ENCODE measurements around the gene KCP. TPM values are rescaled to one million over a fixed set of nuclear protein-coding genes. Genes with fewer than 3 reads are reported as not detected.

The KCP gene
- total and polyA plus RNA-seq, 2 of the 13 experiments (the other 11 are each of a cell fraction or from before 2014, with no cell fraction given): 0.37 to 1.0 TPM

DNA sequence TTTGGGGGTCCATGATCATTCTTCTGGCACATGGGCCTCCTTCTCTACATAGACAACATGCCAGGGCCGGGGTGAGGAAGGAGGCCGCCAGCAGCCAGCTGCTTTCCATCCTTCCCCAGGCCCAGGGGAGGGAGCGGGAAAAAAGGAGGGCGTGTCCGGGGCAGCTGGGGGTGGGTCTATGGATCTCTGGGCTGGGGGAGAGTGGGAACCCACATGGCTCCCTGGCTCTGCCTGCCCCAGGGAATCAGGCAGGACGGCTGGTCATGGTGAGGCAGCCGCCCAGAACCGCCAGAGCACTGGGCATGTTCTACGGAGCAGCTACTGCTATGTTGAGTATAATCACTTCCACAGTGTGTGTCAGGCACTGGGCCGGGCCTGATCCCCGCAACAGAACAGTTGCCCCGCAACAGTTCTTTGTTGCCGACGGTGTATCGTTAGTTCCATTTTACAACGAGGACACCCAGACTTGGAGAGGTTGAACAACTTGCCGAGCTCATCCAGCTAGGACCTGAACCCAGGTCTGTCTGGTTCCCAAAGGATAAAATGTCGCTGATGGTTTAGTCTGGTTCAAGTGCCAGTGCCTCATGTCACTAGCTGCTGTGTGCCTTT is 20.8 kb upstream of the KCP start:
- Histone ChIP-seq H3K27ac (ENCODE audit: extremely low read length, insufficient read depth, low read length) (no peak overlapping the region), H3K27me3 (ENCODE audit: control insufficient read depth in 1 of 2, insufficient read depth in 2 of 2, low read length in 2 of 2) (peaks cover 9 to 44% of the 10 kb centered on the region in 2 experiments), H3K9ac (ENCODE audit: insufficient read depth, low read depth, low read length) (no peak overlapping the region), H3K79me2 (ENCODE audit: insufficient read depth, low read length) (no peaks in the 10 kb centered on the region), H2AFZ (ENCODE audit: low read length) (no peak overlapping the region), H3K4me2 (ENCODE audit: low read depth, low read length) (no peak overlapping the region), H3K4me1 (ENCODE audit: insufficient read depth, low read length) (peaks cover 35% of the 10 kb centered on the region), H4K20me1 (ENCODE audit: insufficient read depth, low read length) (no peaks in the 10 kb centered on the region), H3K4me3 (replicated peaks in 1 of 3; ENCODE audit: insufficient read depth in 1 of 3, low read depth in 2 of 3, low read length in 3 of 3) (no peak overlapping the region), H3K9me3 (ENCODE audit: low read length) (no peaks in the 10 kb centered on the region), H3K36me3 (replicated peaks in 1 of 2; ENCODE audit: control insufficient read depth in 1 of 2, insufficient read depth in 2 of 2, low read length in 2 of 2) (no peaks in the 10 kb centered on the region)
- ATAC-seq (no peak), FAIRE-seq (no peak), DNase-seq (ENCODE audit: low spot score) (no peak)
- WGBS (ENCODE audit: low lambda C conversion rate): 82% methylated on average over 10 of the region's 18 CpGs
- POLR2A ChIA-PET: no interaction called here
- intact Hi-C loops (cut with micrococcal nuclease; ENCODE audit: unreplicated experiment) (no loop called here), in situ Hi-C loops (cut with HindIII; ENCODE audit: extremely low pct_ligation_motif_present, low pct_unique_long_range_greater_than_20kb) (no loop called here)
- CTCF ChIA-PET (ENCODE audit: low intra/inter-chr PET ratio, low total read pairs): no interaction called here
- BruUV-seq (replicated peaks): no TSS peak
- TF ChIP-seq ZNF354B (CRISPR knock-in tag; IDR thresholded peaks at IDR 0.05) (no peak), REL (CRISPR knock-in tag; conservative IDR thresholded peaks at IDR 0.05) (no peak), ZNF781 (CRISPR knock-in tag; IDR thresholded peaks at IDR 0.05; ENCODE audit: borderline replicate concordance, not compliant biosample characterization) (no peak), TBX3 (IDR thresholded peaks at IDR 0.05; ENCODE audit: borderline replicate concordance) (no peak), ZNF3 (CRISPR knock-in tag; IDR thresholded peaks at IDR 0.05) (no peak), SRSF1 (optimal IDR thresholded peaks at IDR 0.05; ENCODE audit: low read depth, low read length) (no peak), XBP1 (CRISPR knock-in tag; IDR thresholded peaks at IDR 0.05) (no peak), MIER3 (CRISPR knock-in tag; IDR thresholded peaks at IDR 0.05; ENCODE audit: borderline replicate concordance) (no peak)
- TF ChIP-seq, protein P1, sequence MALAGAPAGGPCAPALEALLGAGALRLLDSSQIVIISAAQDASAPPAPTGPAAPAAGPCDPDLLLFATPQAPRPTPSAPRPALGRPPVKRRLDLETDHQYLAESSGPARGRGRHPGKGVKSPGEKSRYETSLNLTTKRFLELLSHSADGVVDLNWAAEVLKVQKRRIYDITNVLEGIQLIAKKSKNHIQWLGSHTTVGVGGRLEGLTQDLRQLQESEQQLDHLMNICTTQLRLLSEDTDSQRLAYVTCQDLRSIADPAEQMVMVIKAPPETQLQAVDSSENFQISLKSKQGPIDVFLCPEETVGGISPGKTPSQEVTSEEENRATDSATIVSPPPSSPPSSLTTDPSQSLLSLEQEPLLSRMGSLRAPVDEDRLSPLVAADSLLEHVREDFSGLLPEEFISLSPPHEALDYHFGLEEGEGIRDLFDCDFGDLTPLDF (CRISPR knock-in tag; IDR thresholded peaks at IDR 0.05): no peak
- TF ChIP-seq, protein P2, sequence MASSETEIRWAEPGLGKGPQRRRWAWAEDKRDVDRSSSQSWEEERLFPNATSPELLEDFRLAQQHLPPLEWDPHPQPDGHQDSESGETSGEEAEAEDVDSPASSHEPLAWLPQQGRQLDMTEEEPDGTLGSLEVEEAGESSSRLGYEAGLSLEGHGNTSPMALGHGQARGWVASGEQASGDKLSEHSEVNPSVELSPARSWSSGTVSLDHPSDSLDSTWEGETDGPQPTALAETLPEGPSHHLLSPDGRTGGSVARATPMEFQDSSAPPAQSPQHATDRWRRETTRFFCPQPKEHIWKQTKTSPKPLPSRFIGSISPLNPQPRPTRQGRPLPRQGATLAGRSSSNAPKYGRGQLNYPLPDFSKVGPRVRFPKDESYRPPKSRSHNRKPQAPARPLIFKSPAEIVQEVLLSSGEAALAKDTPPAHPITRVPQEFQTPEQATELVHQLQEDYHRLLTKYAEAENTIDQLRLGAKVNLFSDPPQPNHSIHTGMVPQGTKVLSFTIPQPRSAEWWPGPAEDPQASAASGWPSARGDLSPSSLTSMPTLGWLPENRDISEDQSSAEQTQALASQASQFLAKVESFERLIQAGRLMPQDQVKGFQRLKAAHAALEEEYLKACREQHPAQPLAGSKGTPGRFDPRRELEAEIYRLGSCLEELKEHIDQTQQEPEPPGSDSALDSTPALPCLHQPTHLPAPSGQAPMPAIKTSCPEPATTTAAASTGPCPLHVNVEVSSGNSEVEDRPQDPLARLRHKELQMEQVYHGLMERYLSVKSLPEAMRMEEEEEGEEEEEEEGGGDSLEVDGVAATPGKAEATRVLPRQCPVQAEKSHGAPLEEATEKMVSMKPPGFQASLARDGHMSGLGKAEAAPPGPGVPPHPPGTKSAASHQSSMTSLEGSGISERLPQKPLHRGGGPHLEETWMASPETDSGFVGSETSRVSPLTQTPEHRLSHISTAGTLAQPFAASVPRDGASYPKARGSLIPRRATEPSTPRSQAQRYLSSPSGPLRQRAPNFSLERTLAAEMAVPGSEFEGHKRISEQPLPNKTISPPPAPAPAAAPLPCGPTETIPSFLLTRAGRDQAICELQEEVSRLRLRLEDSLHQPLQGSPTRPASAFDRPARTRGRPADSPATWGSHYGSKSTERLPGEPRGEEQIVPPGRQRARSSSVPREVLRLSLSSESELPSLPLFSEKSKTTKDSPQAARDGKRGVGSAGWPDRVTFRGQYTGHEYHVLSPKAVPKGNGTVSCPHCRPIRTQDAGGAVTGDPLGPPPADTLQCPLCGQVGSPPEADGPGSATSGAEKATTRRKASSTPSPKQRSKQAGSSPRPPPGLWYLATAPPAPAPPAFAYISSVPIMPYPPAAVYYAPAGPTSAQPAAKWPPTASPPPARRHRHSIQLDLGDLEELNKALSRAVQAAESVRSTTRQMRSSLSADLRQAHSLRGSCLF (CRISPR knock-in tag; IDR thresholded peaks at IDR 0.05; ENCODE audit: borderline replicate concordance): no peak
- TF ChIP-seq, protein P3, sequence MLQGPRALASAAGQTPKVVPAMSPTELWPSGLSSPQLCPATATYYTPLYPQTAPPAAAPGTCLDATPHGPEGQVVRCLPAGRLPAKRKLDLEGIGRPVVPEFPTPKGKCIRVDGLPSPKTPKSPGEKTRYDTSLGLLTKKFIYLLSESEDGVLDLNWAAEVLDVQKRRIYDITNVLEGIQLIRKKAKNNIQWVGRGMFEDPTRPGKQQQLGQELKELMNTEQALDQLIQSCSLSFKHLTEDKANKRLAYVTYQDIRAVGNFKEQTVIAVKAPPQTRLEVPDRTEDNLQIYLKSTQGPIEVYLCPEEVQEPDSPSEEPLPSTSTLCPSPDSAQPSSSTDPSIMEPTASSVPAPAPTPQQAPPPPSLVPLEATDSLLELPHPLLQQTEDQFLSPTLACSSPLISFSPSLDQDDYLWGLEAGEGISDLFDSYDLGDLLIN (CRISPR knock-in tag; IDR thresholded peaks at IDR 0.05; ENCODE audit: borderline replicate concordance): no peak
- TF ChIP-seq, protein P4, sequence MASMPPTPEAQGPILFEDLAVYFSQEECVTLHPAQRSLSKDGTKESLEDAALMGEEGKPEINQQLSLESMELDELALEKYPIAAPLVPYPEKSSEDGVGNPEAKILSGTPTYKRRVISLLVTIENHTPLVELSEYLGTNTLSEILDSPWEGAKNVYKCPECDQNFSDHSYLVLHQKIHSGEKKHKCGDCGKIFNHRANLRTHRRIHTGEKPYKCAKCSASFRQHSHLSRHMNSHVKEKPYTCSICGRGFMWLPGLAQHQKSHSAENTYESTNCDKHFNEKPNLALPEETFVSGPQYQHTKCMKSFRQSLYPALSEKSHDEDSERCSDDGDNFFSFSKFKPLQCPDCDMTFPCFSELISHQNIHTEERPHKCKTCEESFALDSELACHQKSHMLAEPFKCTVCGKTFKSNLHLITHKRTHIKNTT (CRISPR knock-in tag; IDR thresholded peaks at IDR 0.05): no peak
